HG02981 (cell line): Measurements from ENCODE around the gene BEND2.

ENCODE experiments used
- ATAC-seq: cut with Tn5 transposase; IDR thresholded peaks from one replicate; pipeline ENCODE4 v1.9.1; 2021; ENCODE audit warnings: mild to moderate bottlenecking, moderate library complexity; ENCODE audit not compliant: unreplicated experiment

Gene BEND2

DNA sequence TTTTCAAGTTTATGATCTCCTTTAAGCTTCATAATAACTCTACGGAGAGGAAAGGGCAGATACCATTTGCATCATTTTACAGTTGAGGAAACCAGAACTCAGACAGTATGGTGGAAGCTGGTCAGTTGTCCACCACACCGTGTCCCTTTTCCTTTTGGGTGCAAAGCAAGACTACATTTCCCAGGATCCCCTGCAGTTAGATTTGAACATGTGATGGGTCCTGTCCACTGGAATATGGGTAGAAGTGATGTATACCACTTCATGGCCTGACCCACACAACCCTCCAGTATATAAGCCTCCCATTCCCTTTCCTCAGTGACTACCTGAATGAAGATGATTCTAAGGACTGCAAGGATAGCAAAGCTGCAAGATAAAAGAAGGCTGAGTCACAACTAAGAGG lies 74.7 kb downstream of the BEND2 start:
- ATAC-seq: no peak

DNA sequence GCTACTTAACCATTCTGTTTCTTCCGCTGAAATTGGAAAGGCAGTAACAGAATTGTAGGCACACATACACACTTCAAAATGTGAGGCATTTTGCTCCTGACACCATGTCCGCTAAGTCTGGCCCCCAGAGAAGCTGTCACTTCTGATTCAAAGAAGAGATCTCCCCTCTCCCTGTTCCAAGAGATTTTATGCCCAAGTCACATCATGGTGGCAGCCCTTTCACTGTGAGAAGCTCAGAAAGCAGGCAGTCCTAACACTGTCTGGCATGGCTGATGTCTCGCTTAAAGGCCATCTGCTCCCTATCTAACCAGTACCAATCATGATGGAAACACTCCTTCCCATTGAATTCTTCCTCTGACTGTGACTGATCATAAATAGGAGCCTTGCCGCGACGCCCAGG lies 83.9 kb downstream of the BEND2 start:
- ATAC-seq: no peak

DNA sequence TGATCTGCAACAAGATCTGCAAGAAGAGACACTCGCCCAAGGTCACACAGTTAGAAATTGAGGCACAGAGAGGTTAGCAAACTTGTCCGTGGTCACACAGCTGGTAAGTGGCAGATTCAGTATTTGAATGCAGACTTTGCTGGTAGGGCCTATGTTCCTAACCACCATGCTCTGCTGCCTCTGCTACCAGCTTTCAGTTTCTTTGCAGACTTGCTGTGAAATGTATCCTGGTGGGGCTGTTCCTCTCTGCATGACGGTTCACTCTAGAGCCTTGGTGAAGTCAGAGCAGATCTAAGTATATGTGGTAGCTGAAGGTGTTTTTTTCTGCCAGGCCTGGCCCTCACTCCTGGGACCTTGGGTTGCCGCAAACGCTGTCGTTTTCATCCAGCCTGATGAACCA lies 87.1 kb downstream of the BEND2 start:
- no peak for ATAC-seq

DNA sequence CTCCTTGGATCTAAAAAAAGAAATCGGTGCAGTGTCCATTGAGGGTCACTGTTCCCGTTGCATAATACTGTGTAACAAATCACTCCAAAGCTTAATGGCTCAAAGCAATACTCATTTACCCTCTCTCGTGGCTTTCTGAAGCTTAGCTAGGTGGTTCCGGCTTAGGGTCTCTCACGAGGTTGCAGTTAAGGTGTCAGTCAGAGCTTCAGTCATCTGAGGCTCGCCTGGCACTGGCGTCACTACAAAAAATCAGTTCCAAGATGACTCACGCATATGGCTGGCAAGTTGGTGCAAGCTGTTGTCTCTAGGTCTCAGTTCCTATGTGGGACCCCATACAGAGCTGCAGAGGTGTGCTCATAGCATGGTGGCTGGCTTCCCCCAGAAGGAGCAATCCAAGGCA lies 91.0 kb downstream of the BEND2 start:
- ATAC-seq: no peak

DNA sequence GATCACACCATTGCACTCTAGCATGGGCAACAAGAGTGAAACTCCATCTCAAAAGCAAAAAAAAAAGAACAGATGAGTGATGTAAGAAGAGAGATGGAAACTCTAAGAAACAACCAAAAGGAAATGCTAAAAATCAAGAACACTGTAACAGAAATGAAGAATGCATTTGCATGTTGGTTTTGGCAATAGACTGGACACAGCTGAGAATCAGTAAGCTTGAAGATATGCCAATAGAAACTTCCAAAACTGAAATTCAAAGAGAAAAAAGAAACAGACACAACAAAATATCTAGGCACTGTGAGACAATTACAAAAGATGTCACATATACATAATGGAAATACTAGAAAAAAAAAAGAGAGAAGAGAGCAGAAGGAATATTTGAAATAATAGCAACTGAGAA lies 93.7 kb downstream of the BEND2 start:
- ATAC-seq: no peak

DNA sequence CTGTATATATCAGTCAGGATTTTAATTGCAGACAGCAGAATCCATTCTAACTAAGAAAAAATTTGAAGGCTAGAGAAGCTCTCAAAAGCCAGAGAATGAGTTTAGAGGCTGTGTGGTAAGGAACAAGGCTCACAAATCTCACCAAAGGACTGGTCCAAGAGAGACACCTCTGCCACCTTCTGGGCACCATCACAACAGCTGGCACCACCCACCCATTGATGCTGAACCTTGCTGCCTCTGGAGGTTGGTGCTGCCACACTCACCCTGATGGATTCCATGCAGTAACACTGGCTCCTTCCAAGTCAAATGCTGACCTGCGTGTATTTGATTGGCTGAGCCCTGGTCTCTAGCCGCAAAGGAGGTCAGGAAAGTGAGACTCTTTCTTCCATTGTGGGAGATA lies 100.8 kb downstream of the BEND2 start:
- ATAC-seq: no peak
